Esophagus muscularis mucosa (tissue), 4 donors: Measurements from ENCODE around the gene MSI2.

Source experiments
- CTCF ChIP-seq, 3 experiments: fragments of 200-600 bp in 2 of 3; fragments of 450-650 bp in 1 of 3; sonication (generic) in 2 of 3; IDR thresholded peaks; one replicate each; pipeline ENCODE4 v1.5.1; 2017 to 2019; ENCODE audit warnings: antibody characterized with exemption in 3 of 3, mild to moderate bottlenecking in 2 of 3, moderate library complexity in 1 of 3
- EP300 ChIP-seq: sonication (generic); formaldehyde crosslinking; IDR thresholded peaks from one replicate; pipeline ENCODE4 v1.6.1; 2017; ENCODE audit warnings: antibody characterized with exemption
- POLR2A ChIP-seq: fragments of 450-650 bp; IDR thresholded peaks from one replicate; pipeline ENCODE4 v1.6.1; 2017; ENCODE audit warnings: antibody characterized with exemption, moderate library complexity, mild to moderate bottlenecking, low read depth

DNA sequence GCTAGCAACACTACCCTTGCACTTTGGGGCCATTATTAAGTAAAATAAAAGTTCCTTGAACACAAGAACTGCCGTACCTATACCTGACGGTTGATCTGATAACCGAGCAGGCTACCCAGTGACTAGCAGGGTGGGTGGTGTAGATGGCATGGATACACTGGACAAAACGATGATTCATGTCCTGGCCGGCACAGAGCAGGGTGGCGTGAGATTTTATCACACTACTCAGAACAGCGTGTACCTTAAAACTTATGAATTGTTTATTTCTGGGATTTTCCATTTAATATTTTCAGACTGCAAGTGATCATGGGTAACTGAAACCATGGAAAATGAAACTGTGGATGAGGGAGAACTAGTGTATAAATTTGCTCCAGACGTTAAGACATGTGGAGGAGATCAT, 41.0 kb upstream of the MSI2 start:
- no peak for TF ChIP-seq EP300
- TF ChIP-seq POLR2A = no peak
- no peak for TF ChIP-seq CTCF (IDR thresholded peaks at IDR 0.05)
